A549 (cell line): ENCODE data around the gene COG3. TPM values are rescaled to one million over a fixed set of nuclear protein-coding genes. Genes with fewer than 3 reads are reported as not detected.
A peak's percentile ranks its signal among the peaks of the same experiment; 100 is the strongest.

Experiments
- ATAC-seq, 2 experiments: fragments of 200-7000 bp in 1 of 2; fragments of >200 bp in 1 of 2; cut with Nextera tagmentation in 1 of 2; cut with Tn5 transposase in 1 of 2; 3 replicates each; pipeline versions ENCODE4 v1.8.0 to v1.9.1; 2018 to 2020; ENCODE audit warnings: mild to moderate bottlenecking in 1 of 2, moderate library complexity in 1 of 2
- CTCF ChIA-PET: fragments of 300-600 bp; sonication (Branson Sonifier 250); formaldehyde crosslinking; extraction: SDS; loops from one replicate; lab custom pipeline; 2021; ENCODE audit warnings: antibody characterized with exemption, inconsistent platforms; lab: Yijun Ruan, JAX
- POLR2A ChIA-PET: fragments of 350-600 bp; formaldehyde crosslinking; extraction: SDS; loops from one replicate; lab custom pipeline; 2021; ENCODE audit warnings: antibody characterized with exemption, inconsistent platforms; lab: Yijun Ruan, JAX
- DNase-seq, 2 experiments: peaks; one replicate each; pipeline versions ENCODE4 v3.0.0 to v3.0.0-alpha.2; 2011 to 2016; ENCODE audit warnings: low read depth in 1 of 2, low spot score in 1 of 2
- FAIRE-seq: peaks from 2 replicates; lab custom pipeline; 2011; peaks lifted over from hg19 to GRCh38; lab: Jason Lieb, UNC
- H3K27ac ChIP-seq, 2 experiments: fragments of >200 bp; sonication (Bioruptor Twin); formaldehyde crosslinking; 3 replicates each; pipeline ENCODE4 v1.5.1; 2016 to 2017
- H3K4me1 ChIP-seq: fragments of >200 bp; sonication (Bioruptor Twin); formaldehyde crosslinking; 3 replicates; pipeline ENCODE4 v1.6.1; 2016
- H3K4me2 ChIP-seq: fragments of >200 bp; sonication (Bioruptor Twin); formaldehyde crosslinking; 3 replicates; pipeline ENCODE4 v1.6.1; 2016
- H3K4me3 ChIP-seq: fragments of >200 bp; sonication (Bioruptor Twin); formaldehyde crosslinking; 3 replicates; pipeline ENCODE4 v1.5.1; 2016
- H3K9me3 ChIP-seq: fragments of >200 bp; sonication (Bioruptor Twin); formaldehyde crosslinking; 3 replicates; pipeline ENCODE4 v1.6.1; 2016
- BHLHE40 ChIP-seq: IDR thresholded peaks from 2 replicates; pipeline ENCODE4 v1.6.1; 2012; ENCODE audit warnings: low read depth, low read length, inconsistent platforms
- CBX2 ChIP-seq: fragments of 200-600 bp; sonication (generic); IDR thresholded peaks from 2 replicates; pipeline ENCODE4 v1.6.1; 2016; ENCODE audit warnings: low read depth, mild to moderate bottlenecking, borderline replicate concordance
- CBX8 ChIP-seq: fragments of 200-600 bp; sonication (generic); IDR thresholded peaks from 2 replicates; pipeline ENCODE4 v1.6.1; 2016
- CEBPB ChIP-seq, 2 experiments: fragments of >200 bp in 1 of 2; sonication (Bioruptor Twin) in 1 of 2; formaldehyde crosslinking in 1 of 2; IDR thresholded peaks; 2 replicates each; pipeline ENCODE4 v1.6.1; 2012 to 2016
- E2F6 ChIP-seq: IDR thresholded peaks from 2 replicates; pipeline ENCODE4 v1.6.1; 2012; ENCODE audit warnings: low read depth, borderline replicate concordance
- ESRRA ChIP-seq: fragments of 150-350 bp; IDR thresholded peaks from 2 replicates; pipeline ENCODE4 v1.6.1; 2014; ENCODE audit warnings: mild to moderate bottlenecking, low read length, borderline replicate concordance
- FOSB ChIP-seq: fragments of 250-450 bp; sonication (Bioruptor Pico); IDR thresholded peaks from 2 replicates; pipeline ENCODE4 v1.5.0; 2020; ENCODE audit warnings: mild to moderate bottlenecking, moderate library complexity
- GATA3 ChIP-seq: IDR thresholded peaks from 2 replicates; pipeline ENCODE4 v1.6.1; 2012; ENCODE audit warnings: borderline replicate concordance
- HEYL ChIP-seq: fragments of 250-450 bp; sonication (Bioruptor Pico); IDR thresholded peaks from 2 replicates; pipeline ENCODE4 v1.8.0; 2021; ENCODE audit warnings: mild to moderate bottlenecking, moderate library complexity
- HMGXB4 ChIP-seq: fragments of 250-450 bp; sonication (Bioruptor Pico); IDR thresholded peaks from 2 replicates; pipeline ENCODE4 v1.5.0; 2021; ENCODE audit warnings: mild to moderate bottlenecking, moderate library complexity, borderline replicate concordance
- KDM5A ChIP-seq: fragments of 200-600 bp; sonication (generic); IDR thresholded peaks from 2 replicates; pipeline ENCODE4 v1.6.1; 2016; ENCODE audit warnings: antibody characterized with exemption, mild to moderate bottlenecking
- MAX ChIP-seq: IDR thresholded peaks from 2 replicates; pipeline ENCODE4 v1.6.1; 2012
- NR3C1 ChIP-seq: fragments of >200 bp; sonication (Bioruptor Twin); formaldehyde crosslinking; IDR thresholded peaks from 3 replicates; pipeline ENCODE4 v1.6.1; 2017
- POLR2A ChIP-seq: IDR thresholded peaks from 2 replicates; pipeline ENCODE4 v1.6.1; 2012; ENCODE audit warnings: mild to moderate bottlenecking, low read length
- REST ChIP-seq: fragments of 200-600 bp; sonication (generic); IDR thresholded peaks from 2 replicates; pipeline ENCODE4 v1.6.1; 2016; ENCODE audit warnings: antibody characterized with exemption, mild to moderate bottlenecking, moderate library complexity
- ZFP36 ChIP-seq: fragments of 450-650 bp; IDR thresholded peaks from 2 replicates; pipeline ENCODE4 v1.6.1; 2014; ENCODE audit warnings: borderline replicate concordance; ENCODE audit not compliant: partially characterized antibody
- WGBS: methylation state at CpG from one replicate; pipeline ENCODE4 v1.1.6; 2017; ENCODE audit errors: missing lambda C conversion rate; 5-methylcytosine and 5-hydroxymethylcytosine counted together
- polyA plus RNA-seq, 4 experiments: library from polyadenylated mRNA; depleted of rRNA in 3 of 4; stranded (reverse); fragments of >200 nt; fragmentation: RNase III in 1 of 4; extraction: RNeasy Plus Mini Kit Qiagen cat#74134 plus additional on column Dnase treatment in 1 of 4; gene quantifications; 2 replicates in 3 of 4; 3 replicates in 1 of 4; pipeline ENCODE4 v1.2.3, GENCODE V29; 2011 to 2017
- TF ChIP-seq, protein P1 (sequence below): IDR thresholded peaks from 2 replicates; pipeline ENCODE4 v1.6.1; 2012

Gene COG3
- polyA plus RNA-seq, 2 of the 4 experiments (the other 2 are of a cell fraction), result 8.2 to 23.3 TPM

DNA sequence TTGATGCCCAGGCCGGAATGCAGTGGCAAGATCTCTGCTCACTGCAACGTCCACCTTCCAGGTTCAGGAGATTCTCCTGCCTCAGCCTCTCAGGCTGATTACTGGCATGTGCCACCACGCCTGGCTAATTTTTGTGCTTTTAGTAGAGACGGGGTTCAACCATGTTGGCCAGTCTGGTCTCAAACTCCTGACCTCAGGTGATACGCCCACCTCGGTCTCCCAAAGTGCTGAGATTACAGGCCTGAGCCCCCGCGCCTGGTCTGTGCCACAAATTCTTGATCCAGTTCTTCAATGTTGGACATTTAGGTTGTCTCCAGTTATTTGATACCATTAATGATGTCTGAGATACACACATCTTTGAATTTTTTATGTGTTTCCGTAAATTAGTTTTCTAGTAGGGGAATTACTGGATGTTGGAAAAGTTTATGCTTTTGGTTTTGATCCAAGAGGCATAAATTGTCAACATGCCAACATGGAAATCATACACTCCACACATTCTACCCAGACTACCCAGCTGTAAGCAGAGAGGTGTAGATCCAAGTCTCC, 525 bp upstream of the COG3 start:
- Histone ChIP-seq H3K4me2 (peak overlapping the region; percentile 81), H3K9me3 (no peaks in the 10 kb centered on the region), H3K4me3 (peak overlapping the region; percentile 90), H3K4me1 (peaks cover 8% of the 10 kb centered on the region; the same call in 1 of the 3 replicates), H3K27ac (peak overlapping the region; percentile 91 to 100)
- WGBS, result 81% methylated on average over 9 of the region's 9 CpGs
- TF ChIP-seq MAX (no peak), NR3C1 (no peak)
- DNase-seq (no peak), ATAC-seq (no peak), FAIRE-seq (no peak)
- ChIA-PET CTCF (interaction anchor here (0.9 kb wide), 1 partner anchor 95 kb away, joined by 3 read pairs; no protein-coding TSS in a partner anchor), POLR2A (interaction anchor here (1.4 kb wide), 1 partner anchor 47 kb away, joined by 15 read pairs; the partner anchor contains the start of gene SLC25A30)

GRCh38 chr13:45466359-45466758, 1.6 kb downstream of the COG3 start:
- H3K4me1 ChIP-seq, result peaks cover 8% of the 10 kb centered on the region; the same call in 1 of the 3 replicates
- CTCF ChIA-PET, result no interaction called here
- TF ChIP-seq REST (no peak), KDM5A (no peak), ESRRA (no peak), FOSB (no peak), CBX8 (no peak), POLR2A (no peak), E2F6 (no peak), HMGXB4 (CRISPR knock-in tag) (no peak), ZFP36 (no peak), CEBPB (IDR thresholded peaks at IDR 0.05) (no peak), HEYL (CRISPR knock-in tag) (no peak), BHLHE40 (no peak), CBX2 (no peak), GATA3 (no peak)
- TF ChIP-seq, protein P1, sequence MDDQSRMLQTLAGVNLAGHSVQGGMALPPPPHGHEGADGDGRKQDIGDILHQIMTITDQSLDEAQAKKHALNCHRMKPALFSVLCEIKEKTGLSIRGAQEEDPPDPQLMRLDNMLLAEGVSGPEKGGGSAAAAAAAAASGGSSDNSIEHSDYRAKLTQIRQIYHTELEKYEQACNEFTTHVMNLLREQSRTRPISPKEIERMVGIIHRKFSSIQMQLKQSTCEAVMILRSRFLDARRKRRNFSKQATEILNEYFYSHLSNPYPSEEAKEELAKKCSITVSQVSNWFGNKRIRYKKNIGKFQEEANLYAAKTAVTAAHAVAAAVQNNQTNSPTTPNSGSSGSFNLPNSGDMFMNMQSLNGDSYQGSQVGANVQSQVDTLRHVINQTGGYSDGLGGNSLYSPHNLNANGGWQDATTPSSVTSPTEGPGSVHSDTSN, result no peak
- TF ChIP-seq, all 56 proteins: peak for 0
- peak overlapping the region; percentile 86 for H3K4me2 ChIP-seq
- H3K9me3 ChIP-seq, result no peaks in the 10 kb centered on the region
- ATAC-seq (no peak), FAIRE-seq (no peak), DNase-seq (no peak)
- WGBS, result 88% methylated on average over 4 of the region's 4 CpGs
- H3K4me3 ChIP-seq, result peak overlapping the region; percentile 90; the same call in 1 of the 3 replicates
- POLR2A ChIA-PET, result no interaction called here
- H3K27ac ChIP-seq, result no peak overlapping the region
